IPS-NIHi7 (cell line): ENCODE results near the gene CBX3.
"Not testable (repeated sequence)": the region's sequence is repeated elsewhere in the genome, so short reads cannot be mapped to it uniquely, and the experiment has no call there.

ENCODE experiments used
- DNase-seq: peaks from one replicate; pipeline ENCODE4 v3.0.0; 2012; ENCODE audit warnings: mixed read lengths; ENCODE audit errors: extremely low spot score

Gene CBX3

DNA sequence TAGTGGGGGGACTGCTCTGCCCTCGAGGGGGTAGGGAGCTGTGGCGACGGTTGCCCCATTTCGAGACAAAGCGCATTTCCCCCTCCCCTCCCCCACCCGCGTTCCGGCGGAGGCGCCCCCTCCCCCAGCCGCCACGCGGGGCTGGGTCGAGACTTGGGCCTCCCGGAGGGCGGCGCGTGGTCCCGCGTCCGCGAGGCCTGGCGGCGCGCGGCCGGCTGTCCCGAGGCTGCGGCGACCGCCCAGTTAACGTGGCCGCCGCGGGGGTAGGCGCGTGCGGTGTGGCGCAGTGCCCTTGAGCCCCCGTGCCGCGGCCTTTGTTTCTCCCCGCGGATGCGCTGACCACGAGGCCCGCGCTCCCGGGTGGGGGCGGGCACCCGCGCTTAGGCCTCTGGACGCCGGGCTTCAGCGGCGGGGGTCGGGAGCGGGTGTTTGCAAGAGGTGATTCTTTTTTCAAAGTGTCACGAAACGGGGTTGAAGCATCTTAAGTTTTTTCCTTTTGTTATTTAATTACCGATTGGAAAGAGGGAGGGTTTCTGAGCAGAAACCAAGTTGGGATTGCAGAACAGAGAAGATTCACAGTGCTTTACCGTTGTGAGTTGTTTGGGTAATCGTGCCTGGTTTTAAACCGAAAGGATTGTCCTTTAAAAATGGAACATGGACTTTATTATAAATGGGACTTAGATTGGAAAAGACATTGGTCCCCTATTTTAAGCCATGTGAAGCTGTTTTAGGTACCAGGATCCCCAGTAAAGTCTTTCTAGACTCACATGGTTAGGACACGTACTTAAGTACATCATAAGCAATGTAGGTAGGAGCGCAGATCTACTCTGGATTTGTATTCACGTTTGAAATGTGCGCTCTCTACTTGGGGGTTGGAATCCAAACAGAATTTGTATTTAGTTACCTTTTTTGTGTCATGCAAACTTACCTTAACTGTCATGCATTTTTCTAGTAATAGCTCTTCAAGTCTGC lies 760 bp downstream of the CBX3 start:
- DNase-seq: peak; percentile 22

DNA sequence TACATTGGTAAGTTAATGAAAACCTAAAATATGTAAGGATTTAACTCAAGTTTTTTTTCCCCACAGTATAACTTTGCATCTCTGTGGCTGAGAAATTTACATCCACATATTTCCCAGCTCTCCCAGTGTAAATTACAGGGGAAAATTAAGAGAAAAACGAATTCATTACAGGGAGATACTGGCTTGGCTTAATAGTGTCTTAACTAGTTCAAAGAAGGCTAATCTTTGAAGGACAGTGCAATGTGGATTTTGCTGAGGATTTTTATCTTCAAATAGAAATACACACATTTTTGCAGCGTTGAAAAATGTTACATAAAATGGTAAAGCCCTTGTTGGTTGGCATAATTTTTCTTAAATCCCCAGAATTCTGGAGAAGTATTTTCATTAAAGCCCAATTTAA lies 1.5 kb downstream of the CBX3 start:
- DNase-seq: no peak

DNA sequence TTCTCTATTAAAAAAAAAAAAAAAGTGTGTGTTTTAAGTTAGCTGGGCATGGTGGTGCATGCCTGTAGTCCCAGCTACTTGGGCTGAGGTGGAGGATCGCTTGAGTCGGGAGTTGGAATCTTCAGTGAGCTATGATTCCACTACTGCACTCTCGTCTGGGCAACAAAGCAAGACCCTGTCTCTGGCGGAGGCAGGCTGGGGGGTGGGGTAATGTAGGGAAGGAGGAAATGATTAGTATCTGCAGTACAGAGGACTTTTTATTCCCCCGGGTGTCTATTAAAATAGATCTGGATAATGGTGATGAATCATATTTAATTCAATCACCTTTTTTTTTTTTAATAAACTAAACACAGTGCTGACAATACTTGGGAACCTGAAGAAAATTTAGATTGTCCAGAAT lies 6.5 kb downstream of the CBX3 start:
- no peak for DNase-seq

DNA sequence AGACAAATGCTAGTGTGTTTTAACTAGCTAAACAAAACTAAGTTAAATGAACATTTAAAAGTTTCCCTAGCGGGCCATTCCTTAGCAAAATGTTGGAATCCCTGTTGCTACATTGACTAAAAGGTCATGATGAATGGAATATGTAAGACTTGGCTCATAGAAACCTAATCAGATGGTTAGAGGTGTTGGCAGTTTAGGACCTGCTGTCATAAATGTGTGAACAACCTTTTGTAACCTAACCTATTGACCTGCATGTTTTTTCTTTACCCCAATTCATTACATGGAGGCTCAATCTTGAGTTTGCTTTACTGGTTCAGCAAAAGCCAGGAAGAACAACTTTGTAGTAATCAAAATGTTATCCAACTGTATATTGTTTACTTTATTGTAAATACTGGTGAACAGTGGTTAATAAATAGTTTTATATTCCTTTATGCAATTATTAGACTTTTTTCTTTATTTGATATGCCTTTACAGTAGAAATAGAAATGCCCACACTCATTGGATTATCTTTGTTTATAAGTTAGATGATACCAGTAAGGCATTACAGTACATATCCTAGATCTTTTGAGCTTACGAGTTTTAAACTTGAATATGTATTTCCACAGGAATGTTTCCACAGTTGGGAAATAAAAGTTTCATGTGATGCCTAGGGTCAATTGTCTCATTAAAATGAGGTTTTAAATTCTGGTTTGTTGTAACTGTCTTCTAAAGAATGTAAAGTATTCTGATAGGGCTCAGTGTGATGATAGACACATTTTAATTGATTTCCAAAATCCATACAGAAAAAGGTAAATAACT lies 11.6 kb downstream of the CBX3 start:
- no peak for DNase-seq

DNA sequence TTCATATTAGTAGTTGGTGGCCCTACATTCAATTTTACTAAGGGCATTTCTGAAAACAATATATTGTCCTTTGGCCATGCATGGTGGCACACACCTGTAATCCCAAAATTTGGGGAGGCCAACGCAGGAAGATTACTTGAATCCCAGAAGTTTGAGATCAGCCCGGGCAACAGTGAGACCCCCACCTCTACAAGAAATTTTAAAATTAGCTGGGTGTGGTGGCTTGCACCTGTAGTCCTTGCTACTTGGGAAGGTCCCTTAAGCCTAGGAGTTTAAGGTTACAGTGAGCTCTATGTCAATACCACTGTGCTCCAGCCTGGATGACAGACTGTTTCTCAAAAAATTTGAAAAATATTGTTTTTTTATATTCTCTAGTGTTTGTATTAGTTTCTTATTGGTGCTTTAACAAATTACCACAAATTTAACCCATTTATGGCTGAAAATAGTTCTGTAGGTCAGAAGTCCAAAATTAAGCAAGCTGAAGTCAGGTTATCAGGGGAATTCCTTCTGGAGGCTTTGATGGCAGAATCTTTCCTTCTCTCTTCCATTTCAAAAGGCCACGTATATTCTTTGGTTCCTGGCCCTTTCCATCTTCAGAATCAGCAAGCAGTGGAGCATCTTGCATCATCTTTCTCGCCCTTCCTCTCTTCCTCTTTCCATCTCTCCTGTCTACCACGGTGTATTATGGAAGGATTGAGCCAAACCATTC lies 12.4 kb downstream of the CBX3 start:
- DNase-seq: no peak

DNA sequence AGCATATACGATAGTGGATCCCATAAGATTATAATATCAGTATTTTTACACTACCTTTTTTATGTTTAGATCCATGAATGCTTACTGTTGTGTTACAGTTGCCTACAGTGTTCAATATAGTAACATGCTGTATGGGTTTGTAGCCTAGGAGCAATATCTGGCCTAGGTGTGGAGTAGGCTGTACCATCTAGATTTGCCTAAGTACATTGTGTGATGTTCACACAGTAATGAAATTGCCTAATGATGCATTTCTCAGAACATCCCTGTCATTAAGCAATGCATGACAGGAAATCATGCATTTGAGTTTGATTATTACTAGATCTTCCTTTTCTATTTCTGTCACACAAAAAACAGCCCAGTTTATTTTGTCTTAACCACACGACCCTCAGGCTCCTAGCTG lies 14.5 kb downstream of the CBX3 start:
- no peak for DNase-seq

DNA sequence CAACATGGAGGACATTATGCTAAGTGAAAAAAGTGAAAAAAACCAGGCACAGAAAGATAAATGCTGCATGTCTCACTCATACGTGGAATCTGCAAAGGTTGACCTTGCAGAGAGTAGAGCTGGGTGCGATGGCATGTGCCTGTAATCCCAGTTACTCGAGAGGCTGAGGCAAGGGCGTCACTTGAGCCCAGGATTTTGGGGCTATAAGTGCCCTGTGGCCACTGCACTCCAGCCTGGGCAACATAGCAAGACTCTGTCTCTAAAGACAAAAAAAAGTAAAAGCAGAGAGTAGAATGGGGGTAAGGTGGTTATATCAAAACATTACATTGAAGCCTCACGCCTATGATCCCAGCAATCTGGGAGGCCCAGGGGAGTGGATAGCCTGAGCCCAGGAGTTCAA lies 22.8 kb downstream of the CBX3 start:
- DNase-seq: no peak

DNA sequence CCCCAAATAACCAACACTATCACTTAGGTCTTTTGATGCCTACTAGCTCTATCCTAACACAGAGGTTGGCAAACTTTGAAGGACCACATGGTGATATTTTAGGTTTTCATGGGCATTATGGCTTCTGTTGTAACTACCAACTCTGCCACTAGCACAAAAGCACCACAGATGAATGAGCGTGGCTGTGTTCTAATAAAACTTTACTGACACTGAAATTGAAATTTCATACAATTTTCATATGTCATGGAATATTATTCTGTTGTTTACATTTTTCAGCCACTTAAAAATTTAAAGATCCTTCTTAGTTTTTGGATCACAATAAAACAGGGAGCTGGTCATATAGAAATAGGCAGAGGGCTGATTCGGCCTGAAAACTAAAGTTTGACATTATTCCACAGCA lies 26.4 kb downstream of the CBX3 start:
- DNase-seq: no peak

DNA sequence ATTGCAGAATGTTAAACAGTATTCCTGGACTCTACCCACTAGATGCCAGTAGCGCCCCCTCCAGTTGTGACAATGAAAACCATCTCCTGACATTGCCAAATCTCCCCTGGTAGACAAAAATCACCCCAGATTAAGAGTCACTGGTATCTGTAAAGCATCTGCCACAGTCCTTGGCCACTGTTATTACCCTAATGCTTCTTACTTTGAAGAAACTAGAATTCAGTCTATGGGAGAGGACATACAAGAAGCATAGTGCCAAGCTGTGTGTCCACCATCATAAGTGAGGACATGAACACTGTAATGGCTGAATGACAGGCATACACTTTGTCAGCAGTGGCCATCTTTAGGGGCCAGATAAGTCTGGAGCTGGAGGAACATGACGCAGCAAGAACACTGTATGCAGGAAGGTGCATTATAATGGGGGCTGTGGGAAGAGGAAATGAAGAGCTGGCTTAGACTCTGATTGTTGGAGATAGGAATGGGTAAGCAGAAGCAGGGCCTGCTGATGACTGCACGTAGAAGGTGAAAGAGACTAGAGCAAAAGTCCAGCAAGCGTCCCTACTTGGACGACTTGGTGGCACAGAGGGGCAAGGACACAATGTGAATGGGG lies 32.5 kb downstream of the CBX3 start:
- no peak for DNase-seq

DNA sequence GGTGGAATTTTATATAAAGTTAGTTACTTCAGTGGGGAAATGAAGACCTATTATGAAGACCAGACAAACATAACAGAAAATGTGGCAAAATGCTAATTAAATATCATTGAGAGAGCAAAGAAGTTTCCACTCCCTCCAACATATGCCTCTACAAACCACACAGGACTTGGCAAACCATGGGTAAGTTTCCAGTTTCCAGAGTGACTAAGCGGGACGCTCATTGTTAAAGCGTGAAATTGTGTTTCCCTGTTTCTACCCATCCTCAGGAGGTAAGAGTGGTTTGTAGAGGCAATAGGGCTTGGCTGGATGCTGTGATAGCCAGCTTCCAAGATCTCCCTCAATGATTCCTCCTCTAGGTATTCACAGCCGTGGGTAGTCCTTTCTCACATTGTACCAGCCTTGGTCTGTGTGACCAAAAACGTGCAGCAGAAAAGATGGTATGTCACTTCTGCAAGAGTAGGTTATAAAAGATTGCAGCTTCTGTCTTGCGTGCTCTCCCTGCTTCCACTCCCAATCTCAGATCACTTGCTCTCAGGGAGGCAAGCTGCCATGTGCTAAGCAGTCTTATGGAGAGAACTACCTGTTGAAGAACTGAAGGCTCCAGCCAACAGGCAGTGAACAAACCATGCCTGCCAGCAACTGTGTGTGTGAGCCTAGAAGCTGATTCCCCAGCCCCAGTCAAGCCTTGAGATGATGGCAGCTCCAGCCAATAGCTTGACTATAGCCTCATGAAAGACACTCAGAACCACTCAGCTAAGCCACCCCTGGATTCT lies 35.7 kb downstream of the CBX3 start:
- DNase-seq: no peak

DNA sequence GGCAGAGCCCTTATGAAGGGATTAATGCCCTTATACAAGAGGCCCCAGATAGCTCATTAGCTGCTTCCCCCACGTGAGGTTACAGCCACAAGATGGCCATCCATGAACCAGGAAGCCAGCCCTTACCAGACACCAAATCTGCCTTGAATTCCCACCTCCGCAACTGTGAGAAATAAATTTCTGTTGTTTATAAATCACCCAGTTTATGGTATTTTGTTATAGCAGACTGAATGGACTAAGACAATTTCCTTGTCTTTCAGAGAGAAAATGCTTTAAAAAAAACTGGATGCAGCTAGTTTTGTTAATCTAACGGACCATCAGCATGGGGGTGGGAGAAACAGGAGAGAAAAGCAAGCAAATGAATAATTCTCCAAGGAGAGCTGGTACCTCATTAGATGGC lies 36.5 kb downstream of the CBX3 start:
- DNase-seq: no peak

DNA sequence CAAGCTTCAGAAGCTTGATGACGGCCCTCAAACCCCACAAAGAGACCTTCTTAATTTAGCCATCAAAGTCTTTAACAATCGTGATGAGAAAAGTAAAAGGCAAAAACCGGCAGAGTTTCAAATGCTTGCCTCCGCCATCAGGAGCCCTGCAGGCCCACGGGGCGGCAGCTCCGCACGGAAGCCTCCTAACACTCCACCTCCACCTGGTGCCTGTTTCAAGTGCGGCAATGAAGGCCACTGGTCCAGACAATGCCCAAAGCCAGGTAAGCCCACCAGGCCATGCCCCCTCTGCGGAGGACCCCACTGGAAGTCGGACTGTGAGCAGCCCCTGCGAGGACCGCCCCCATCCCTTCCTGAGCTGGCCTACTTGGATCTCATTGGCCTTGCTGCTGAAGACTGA lies 43.6 kb downstream of the CBX3 start:
- no peak for DNase-seq

DNA sequence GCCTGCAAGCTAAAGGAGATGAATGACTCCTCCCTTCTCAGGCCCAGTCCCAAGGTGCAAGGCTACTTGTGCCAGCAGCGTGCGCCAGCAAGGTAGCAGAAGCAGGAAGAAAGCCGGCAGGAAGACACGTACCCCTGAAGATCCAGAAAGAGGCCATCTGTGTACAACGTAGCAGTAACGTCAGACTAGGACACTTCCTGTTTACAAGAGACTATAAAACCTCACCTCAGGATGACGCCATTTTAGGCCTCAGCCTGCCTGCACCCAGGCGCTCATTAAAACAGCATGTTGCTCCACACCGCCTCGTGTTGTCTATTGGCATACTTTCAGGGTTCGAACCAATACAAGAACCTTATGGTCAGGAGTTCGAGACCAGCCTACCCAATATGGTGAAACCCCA lies 48.7 kb downstream of the CBX3 start:
- no peak for DNase-seq

DNA sequence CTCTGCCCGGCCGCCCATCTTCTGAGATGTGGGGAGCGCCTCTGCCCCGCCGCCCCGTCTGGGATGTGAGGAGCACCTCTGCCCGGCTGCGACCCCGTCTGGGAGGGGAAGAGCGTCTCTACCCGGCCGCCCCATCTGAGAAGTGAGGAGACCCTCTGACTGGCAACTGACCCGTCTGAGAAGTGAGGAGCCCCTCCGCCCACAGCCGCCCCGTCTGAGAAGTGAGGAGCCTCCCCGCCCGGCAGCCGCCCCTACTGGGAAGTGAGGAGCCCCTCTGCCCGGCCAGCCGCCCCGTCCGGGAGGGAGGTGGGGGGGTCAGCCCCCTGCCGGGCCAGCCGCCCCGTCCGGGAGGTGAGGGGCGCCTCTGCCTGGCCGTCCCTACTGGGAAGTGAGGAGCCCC lies 60.3 kb downstream of the CBX3 start:
- not testable (repeated sequence) for DNase-seq
